OCI-LY1 (cell line): Measurements from ENCODE around the gene ALDH1L1.

Experiments
- H2AFZ ChIP-seq: fragments of 200-600 bp; sonication (generic), shearing (Covaris generic); 2 replicates; pipeline ENCODE4 v1.6.0; 2014; ENCODE audit warnings: antibody characterized with exemption, mild to moderate bottlenecking, low read length
- H3F3A ChIP-seq: fragments of 200-600 bp; sonication (generic), shearing (Covaris generic); 2 replicates; pipeline ENCODE4 v1.6.0; 2014; ENCODE audit warnings: mild to moderate bottlenecking, antibody characterized with exemption, low read length, moderate library complexity; ENCODE audit not compliant: insufficient read depth
- H3K27ac ChIP-seq: fragments of 200-600 bp; sonication (generic); 2 replicates; pipeline ENCODE4 v1.5.1; 2014; ENCODE audit warnings: low read length, mixed run types, mild to moderate bottlenecking, low read depth; ENCODE audit not compliant: poor library complexity, severe bottlenecking
- H3K27me3 ChIP-seq: fragments of 200-600 bp; sonication (generic); 2 replicates; pipeline ENCODE4 v1.6.0; 2014; ENCODE audit warnings: antibody characterized with exemption, mild to moderate bottlenecking, low read length, moderate library complexity; ENCODE audit not compliant: insufficient read depth
- H3K36me3 ChIP-seq: fragments of 200-600 bp; sonication (generic); 2 replicates; pipeline ENCODE4 v1.6.1; 2014; ENCODE audit warnings: mild to moderate bottlenecking, antibody characterized with exemption, low read length, moderate library complexity, mixed read lengths; ENCODE audit not compliant: insufficient read depth
- H3K4me1 ChIP-seq: fragments of 200-600 bp; sonication (generic); 2 replicates; pipeline ENCODE4 v1.5.1; 2014; ENCODE audit warnings: mild to moderate bottlenecking, low read length, moderate library complexity; ENCODE audit not compliant: insufficient read depth, severe bottlenecking
- H3K4me2 ChIP-seq: fragments of 200-600 bp; sonication (generic), shearing (Covaris generic); 2 replicates; pipeline ENCODE4 v1.6.1; 2014; ENCODE audit warnings: low read length
- H3K4me3 ChIP-seq: fragments of 200-600 bp; sonication (generic); 2 replicates; pipeline ENCODE4 v1.5.1; 2014; ENCODE audit warnings: low read length, low read depth, mild to moderate bottlenecking, mixed read lengths; ENCODE audit not compliant: poor library complexity, severe bottlenecking
- H3K79me2 ChIP-seq: fragments of 200-600 bp; shearing (Covaris generic); 2 replicates; pipeline ENCODE4 v1.6.1; 2016; ENCODE audit warnings: mixed run types, low read length, mixed read lengths; ENCODE audit not compliant: insufficient read depth
- H3K9ac ChIP-seq: fragments of 200-600 bp; sonication (generic), shearing (Covaris generic); 2 replicates; pipeline ENCODE4 v1.6.1; 2014; ENCODE audit warnings: mild to moderate bottlenecking, low read length, mixed read lengths
- H3K9me2 ChIP-seq: fragments of 200-600 bp; sonication (generic), shearing (Covaris generic); 2 replicates; pipeline ENCODE4 v1.6.1; 2014; ENCODE audit warnings: low read depth, mild to moderate bottlenecking, low read length, mixed read lengths
- H3K9me3 ChIP-seq: fragments of 200-600 bp; shearing (Covaris generic); 2 replicates; pipeline ENCODE4 v1.6.1; 2014; ENCODE audit warnings: low read length, mixed read lengths
- H4K20me1 ChIP-seq: fragments of 200-600 bp; sonication (generic), shearing (Covaris generic); 2 replicates; pipeline ENCODE4 v1.6.0; 2016; ENCODE audit warnings: mild to moderate bottlenecking, low read length; ENCODE audit not compliant: insufficient read depth
- CTCF ChIP-seq: fragments of 200-600 bp; sonication (generic), shearing (Covaris generic); IDR thresholded peaks from 2 replicates; pipeline ENCODE4 v1.5.1; 2017; ENCODE audit warnings: mild to moderate bottlenecking, antibody characterized with exemption, low read length, moderate library complexity, mixed read lengths
- EZH2 ChIP-seq: fragments of 200-600 bp; sonication (generic), shearing (Covaris generic); IDR thresholded peaks from 2 replicates; pipeline ENCODE4 v1.8.0; 2017; ENCODE audit warnings: borderline replicate concordance, mixed run types, mild to moderate bottlenecking, antibody characterized with exemption, low read length, moderate library complexity, mixed read lengths

The ALDH1L1 gene

GRCh38 chr3:126128504-126129397, 51.6 kb downstream of the ALDH1L1 start:
- Histone ChIP-seq H3K4me2 (no peak overlapping the region), H3K9me3 (no peaks in the 10 kb centered on the region), H3K9me2 (no peaks in the 10 kb centered on the region), H3K27me3 (no peaks in the 10 kb centered on the region), H3K4me1 (no peaks in the 10 kb centered on the region), H3F3A (no peaks in the 10 kb centered on the region), H3K27ac (no peak overlapping the region), H2AFZ (no peak overlapping the region), H3K4me3 (no peak overlapping the region), H3K9ac (no peak overlapping the region), H4K20me1 (no peaks in the 10 kb centered on the region), H3K79me2 (no peaks in the 10 kb centered on the region), H3K36me3 (no peaks in the 10 kb centered on the region)
- no peak for TF ChIP-seq EZH2
- TF ChIP-seq CTCF, result no peak

GRCh38 chr3:126127904-126128303, 52.5 kb downstream of the ALDH1L1 start:
- no peak for TF ChIP-seq CTCF
- no peak for TF ChIP-seq EZH2

GRCh38 chr3:126127452-126127851, 52.9 kb downstream of the ALDH1L1 start:
- Histone ChIP-seq H3K9me3 (no peaks in the 10 kb centered on the region), H3K4me1 (no peaks in the 10 kb centered on the region), H3K27me3 (no peaks in the 10 kb centered on the region), H3K4me3 (no peak overlapping the region), H3K9ac (no peak overlapping the region), H3K79me2 (no peaks in the 10 kb centered on the region), H3F3A (no peaks in the 10 kb centered on the region), H2AFZ (no peak overlapping the region), H3K36me3 (no peaks in the 10 kb centered on the region), H3K4me2 (no peak overlapping the region), H4K20me1 (no peaks in the 10 kb centered on the region), H3K27ac (no peak overlapping the region), H3K9me2 (no peaks in the 10 kb centered on the region)
- TF ChIP-seq EZH2, result no peak
- no peak for TF ChIP-seq CTCF

More at GRCh38 chr3:126127904-126128303, 52.5 kb downstream of the ALDH1L1 start:
- Histone ChIP-seq H3K4me2 (no peak overlapping the region), H3K27me3 (no peaks in the 10 kb centered on the region), H3K4me3 (no peak overlapping the region), H3K36me3 (no peaks in the 10 kb centered on the region), H2AFZ (no peak overlapping the region), H3K4me1 (no peaks in the 10 kb centered on the region), H3K9me2 (no peaks in the 10 kb centered on the region), H3K79me2 (no peaks in the 10 kb centered on the region), H3K27ac (no peak overlapping the region), H3K9me3 (no peaks in the 10 kb centered on the region), H4K20me1 (no peaks in the 10 kb centered on the region), H3F3A (no peaks in the 10 kb centered on the region), H3K9ac (no peak overlapping the region)
